DMS 273 (cell line): Measurements from ENCODE around the gene SHC4.
A peak's percentile ranks its signal among the peaks of the same experiment; 100 is the strongest.
"Not testable (repeated sequence)": the region's sequence is repeated elsewhere in the genome, so short reads cannot be mapped to it uniquely, and the experiment has no call there.

ENCODE experiments used
- DNase-seq: peaks from one replicate; lab custom pipeline; 2025; ENCODE audit not compliant: unreplicated experiment; lab: John Stamatoyannopoulos, UW

The SHC4 gene

DNA sequence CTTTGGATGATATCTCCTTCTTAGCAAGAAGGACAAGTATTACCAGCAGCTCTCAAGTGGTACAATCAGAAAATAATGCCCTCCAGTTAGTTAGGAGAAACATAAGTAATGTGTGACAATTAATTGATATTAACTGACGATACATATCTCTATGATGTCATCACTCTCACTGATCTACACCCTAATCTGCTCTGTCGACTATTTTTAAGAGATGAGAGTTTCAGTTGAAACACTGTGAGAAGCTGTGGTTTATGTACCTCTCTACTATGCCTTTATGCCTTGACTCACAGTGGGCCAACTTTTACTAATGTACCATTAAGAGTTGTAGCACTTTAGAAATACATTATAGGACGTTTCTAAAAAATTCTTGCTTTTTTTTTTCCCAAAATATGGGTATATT is 161.5 kb downstream of the SHC4 start:
- DNase-seq: no peak

DNA sequence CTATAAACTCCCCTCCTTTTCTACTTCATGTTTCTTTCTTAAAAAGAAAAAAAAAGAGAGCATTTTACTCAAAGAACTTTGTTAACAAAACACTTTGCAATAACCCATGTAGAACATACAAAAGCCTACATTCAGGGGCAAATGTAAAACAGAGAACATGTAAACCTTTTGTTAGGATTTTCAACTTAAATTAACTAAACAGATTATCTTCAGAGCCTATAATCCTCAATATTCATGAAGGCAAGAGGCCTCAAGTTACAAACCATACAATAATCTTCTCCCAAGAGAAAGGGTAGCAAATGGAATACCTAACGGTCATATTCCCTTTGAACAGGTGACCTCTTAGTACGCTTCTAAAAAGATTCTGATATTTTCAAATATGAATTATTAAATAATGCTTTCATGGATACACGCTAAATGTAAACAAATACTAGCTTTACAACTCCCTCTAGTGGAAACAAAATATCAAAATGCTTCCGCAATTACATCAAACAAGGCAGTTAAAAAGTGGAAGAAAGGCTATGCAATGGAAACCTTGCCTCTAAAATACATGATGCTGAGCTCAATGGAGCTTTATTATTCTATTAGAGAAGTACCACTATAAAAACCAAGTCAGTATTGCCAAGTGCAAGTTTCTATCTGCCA is 162.8 kb downstream of the SHC4 start:
- DNase-seq: peak; percentile 14

DNA sequence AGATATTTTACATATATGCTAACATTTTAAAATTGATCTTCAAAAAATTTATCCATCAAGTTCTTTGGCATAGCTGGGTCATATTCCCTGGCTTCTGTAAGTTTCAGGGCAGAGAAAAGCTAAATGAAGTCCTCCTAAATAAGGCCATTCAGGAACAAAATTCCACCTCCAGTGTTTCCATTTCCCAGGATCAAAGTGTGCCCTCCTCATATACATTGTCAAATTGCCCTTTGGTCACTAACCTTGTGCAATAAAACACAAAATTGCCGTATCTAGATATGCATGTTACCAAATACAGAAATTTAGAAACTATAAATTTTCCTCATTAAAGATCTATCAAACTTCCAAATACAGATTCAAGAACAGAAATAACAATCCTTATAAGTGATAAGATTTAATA is 163.5 kb downstream of the SHC4 start:
- DNase-seq: no peak

DNA sequence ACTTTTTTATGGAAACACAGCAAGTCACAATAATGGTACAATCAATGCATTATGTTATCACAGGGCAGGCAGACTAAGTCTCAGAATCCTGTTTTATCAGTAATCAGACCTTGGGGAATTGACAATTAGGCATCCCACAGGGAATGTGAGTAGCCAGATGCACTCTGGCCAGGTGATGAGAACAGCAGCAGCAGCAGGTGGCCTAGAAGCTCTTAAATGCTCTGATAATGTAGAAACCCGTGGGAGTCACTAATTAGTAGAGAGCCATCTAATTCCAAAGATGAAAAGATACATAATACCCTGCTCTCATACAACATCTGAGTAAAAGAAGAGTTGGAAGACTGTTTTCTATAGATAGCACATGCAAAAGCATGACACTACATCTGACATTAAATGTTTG is 165.4 kb downstream of the SHC4 start:
- peak; percentile 61 for DNase-seq

DNA sequence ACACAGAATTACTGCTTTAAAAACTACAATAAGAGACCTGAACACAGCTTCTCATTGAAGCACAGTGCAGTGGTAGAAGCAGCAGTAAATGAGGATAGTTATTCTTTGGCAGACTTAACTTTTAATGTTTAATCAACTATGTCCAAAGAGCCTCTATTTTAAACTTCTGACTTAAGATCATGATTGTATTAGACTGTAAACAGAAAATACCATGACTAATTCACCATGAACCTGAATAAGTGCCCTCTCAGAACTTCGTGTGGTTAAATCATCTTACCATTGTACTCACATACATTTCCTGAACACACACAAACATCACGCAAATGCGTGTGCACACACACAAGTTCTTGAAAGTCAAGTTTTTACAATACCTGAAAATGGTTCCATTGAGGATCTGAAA is 166.8 kb downstream of the SHC4 start:
- DNase-seq: no peak

DNA sequence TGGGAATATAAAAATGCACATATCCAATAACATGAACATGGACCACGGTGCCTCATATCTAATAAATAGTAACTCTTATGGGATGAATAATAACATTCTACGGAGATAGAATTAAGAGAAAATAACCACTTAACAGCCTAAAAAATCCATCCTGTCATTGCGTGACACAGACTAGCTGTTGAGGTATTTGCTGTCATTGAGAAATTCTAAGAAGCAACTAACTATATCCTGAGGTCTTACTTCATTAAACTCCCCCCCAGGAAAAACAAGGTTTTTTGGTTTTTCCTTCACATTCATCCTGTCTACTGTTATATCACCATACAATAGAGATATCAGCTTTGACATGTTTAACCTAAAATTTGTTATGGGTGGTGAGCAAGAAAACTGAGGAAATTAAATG is 167.2 kb downstream of the SHC4 start:
- no peak for DNase-seq

DNA sequence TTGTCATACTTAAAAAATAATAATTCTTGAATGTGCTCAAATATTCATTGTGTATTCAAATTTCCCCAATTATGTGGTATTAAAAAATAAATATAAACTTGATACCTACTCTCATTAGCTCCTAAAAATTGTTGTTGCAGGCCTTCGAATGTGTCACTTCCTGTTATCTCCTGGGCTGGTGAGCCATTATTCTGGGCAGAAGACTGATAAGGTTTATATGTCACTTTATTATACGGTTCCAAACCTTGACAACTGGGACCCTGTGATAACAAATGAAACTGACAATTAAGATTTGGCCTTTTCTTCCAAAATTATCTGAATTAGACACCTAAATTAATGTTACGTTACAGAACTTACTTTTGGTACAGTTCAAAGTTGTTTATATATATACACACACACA is 167.8 kb downstream of the SHC4 start:
- no peak for DNase-seq

DNA sequence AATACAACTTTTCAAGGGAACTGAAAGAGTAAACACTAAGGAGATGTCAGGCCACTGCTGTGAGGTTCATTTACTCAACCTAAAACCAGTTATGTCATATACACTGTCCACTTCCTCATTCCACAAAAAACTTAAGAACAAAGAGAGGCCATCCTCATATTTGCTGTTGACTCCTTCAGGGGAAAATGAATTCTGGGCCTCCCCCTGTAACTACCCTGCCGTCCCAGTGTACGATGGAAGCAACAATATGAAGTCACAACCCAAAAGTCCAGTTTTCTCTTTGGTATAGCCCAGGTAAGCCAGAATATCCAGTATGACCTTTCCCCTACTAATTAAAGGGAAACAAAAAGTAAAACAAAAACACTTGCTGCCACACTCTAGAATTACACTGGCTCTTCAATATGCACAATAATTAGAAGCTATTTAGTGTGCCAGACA is 169.0 kb downstream of the SHC4 start:
- no peak for DNase-seq

DNA sequence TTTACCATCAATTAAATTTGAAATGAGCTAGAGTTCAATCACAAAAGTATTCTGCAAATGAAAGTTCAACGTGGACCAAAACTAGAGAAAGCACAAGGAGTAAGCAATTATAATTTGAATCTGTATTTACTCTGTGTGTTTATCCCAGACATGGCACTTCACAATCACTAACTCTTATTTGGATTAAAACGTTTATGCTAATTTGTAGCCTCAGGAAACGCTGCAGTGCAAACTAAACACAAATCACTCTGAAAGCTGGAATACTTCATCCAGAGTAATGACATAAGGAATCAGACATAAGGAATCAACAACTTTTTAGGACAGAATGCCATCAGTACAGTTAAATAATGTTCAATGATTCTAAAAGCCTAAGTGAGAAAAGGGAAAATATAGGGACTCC is 171.3 kb downstream of the SHC4 start:
- no peak for DNase-seq

DNA sequence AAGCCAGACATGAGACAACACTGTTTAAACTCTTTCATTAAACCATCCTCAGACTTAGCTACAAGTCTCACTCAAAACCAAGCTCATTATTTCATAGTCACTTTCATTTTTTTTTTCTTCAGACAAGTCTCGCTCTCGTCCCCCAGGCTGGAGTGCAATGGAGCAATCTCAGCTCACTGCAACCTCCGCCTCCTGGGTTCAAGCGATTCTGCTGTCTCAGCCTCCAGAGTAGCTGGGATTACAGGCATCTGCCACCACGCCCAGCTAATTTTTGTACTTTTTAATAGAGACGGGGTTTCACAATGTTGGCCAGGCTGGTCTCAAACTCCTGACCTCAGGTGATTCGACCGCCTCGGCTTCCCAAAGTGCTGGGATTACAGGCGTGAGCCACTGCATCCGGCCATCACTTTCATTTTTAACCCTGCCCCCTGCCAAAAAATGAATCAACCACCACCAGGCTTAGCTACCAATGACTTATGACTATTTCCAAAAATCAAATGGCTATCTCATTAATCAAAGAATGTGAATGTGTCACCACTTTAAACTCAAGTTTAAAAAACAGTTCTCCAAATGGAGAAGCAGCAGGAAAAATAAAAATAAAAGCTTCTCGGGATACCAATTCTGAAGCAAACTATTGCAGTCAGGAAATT is 173.1 kb downstream of the SHC4 start:
- DNase-seq: not testable (repeated sequence)

DNA sequence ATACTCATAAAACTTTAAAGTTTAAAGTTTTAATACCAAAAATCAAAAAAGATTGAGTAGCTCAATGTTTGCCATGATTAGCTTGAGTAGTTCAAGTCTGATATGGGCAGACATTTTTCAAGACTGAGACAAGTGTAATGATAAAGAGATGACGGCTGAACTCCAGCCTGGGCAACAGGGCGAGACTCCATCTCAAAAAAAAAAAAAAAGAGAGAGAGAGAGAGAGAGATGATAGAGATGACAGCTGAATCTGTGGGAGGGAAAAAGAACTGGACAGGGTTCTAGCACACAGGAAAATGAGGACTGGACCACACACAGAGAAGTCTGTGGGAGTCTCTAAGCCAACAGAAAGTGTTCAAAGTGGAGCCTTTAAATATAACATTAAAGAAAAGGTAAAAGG is 178.0 kb downstream of the SHC4 start:
- DNase-seq: no peak

DNA sequence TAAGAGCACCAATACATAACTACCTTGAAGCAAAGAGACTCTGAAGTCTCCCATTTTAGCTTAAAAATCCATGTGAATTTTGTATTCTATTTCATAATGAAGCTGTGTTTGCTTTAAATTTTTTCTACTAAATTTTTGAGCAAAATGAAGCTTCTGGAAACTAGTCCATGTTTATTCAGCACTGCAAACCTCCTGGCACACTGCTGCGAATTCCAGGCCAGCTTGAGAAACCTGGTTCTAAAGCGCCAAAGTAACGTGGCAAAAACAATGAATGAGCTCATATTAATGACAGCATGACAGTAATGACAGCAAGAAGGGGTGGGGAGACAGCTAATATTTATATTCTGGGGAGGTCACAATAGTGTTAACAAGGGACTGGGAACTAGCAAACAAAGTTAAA is 178.5 kb downstream of the SHC4 start:
- DNase-seq: no peak

DNA sequence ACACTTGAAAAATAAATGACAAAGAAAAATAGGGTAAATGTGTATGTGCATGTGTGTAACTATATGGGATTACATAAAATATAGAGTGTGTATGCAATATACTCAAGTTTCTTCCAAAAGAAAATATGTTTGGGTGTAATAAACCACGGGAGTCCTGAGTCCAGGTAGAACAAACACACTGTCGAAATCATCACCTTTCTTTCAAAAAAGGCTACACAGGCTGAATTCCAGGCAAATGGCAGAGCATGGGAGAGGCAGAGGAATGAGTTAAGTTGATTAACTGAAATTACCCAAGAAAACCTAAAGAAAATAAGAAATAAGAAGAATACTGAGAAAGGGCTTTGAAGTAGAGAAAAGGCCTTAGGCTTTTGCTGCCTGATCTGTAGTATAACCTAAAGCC is 179.0 kb downstream of the SHC4 start:
- no peak for DNase-seq

DNA sequence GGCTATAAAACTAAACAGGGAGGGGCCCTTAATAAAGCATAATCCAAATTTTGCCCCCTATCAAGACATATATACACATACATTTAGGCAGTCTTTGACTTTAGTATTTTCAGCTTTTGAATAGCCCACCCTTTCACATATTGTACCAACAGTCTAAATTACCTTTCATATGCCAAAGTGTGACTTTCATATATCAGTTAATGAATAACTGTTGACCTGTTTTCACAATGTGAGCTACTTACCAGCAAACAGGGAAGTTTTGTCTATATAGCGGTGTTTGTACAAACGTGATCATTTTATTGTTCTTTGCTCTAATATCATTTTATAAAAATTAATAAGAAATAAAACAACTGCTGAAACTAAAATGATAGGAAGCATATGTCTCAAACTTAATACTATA is 180.8 kb downstream of the SHC4 start:
- DNase-seq: no peak

DNA sequence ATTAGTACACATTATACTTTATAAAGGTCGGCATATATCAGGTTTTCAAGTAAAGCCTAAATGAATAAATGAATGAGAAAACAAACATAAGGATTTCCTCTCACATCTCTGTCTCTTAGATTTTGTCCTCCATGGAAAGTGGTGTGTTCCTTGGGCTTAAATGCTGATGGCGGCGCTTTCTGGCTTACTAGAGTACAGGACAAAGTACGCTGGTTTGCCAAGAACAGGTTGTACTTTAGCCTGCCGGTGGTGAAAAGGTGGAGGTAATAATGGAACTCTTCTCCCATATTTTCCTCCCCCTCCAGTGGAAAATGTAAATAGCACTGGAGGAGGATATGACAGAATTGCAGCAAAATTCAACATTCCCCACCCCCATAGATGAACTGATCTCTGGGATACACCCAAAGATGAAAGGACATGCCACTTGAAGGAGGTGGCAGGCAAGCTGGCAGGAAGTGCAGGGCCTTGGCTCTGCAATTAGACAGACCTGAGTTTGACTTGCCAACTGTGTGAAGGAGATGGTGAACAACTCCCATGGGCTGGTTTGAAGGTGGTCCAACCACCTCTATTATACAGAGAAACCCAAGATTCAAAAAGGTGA is 182.1 kb downstream of the SHC4 start:
- no peak for DNase-seq

DNA sequence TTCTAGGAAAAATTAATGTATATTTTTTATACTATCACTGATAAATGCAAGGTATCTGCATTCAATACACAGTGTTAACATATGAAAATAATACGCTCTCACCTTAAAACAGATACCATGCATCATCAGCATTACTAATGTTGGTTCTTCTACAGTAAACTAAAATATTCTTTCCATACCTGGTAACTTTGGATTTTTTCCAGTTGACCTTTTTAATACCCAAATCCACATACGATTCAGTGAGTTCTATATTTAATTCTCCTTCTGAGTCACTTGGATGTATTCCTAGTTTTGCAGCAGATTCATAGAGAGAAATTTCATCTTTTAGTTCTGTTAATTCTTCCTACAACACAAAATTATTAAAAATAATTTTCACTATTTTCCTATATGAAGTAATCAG is 182.7 kb downstream of the SHC4 start:
- no peak for DNase-seq

DNA sequence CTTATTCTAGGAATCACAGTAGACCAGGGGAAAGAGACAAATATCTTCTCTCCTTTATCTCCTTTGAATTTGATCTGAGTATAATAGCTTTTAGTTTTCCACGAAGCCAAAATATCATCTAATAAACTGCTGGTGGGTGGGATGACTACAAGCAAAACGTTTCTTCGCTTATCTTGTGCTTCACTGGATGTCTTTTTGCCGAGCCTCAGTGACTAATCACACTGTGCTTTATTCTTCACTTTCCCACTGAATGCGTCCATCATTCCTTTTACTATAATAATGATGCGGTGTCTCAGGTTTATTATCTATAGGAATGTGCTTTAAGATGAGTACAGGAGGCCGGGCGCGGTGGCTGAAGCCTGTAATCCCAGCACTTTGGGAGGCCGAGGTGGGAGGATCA is 185.4 kb downstream of the SHC4 start:
- no peak for DNase-seq

DNA sequence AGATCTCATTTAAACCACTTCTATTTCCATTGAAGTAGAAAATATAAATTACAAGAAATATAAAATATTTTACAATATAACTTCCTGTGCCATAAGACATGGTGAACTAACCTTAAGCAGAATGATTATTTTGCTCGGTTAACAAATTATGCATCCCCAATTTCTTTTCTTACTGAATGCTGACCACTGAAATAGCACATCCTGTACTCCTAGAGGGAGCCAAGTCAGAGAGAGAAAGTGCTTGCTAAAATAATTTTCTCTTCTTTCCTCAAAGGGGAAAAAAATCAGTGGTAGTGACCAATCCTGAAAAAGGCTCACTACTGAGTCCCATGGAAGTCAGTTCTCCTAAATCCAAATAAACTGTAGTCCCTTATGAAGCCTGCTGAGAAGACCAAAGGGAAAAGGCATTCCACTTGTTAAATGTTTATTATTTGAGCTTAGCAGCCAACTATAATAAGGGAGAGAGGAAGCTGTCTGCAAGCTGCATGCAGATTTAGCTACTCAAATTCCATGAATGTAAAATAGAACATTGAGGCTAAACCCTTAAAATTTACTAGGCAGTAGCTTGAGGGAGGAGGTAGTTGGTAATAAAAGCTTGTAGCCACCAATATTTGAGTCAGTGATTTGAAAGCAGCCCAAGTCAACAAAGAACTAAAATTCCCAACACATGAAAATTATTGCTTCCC is 185.9 kb downstream of the SHC4 start:
- DNase-seq: no peak

DNA sequence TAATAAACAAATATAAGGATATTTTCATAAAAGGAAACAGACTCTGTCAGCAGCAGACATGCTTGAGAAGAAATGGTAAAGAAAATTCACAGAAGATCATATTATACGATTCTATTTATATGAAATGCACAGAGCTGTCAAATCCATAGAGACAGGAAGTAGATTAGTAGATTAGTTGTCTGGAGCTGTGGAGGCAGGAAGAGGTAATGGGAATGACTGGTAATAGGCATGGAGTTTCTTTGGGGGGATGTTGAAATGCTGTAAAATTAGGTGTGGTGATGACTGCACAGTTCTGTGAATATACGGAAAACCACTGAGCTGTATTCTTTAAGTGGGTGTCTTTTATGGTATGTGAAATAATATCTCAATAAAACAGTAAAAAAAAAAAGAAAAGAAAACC is 188.2 kb downstream of the SHC4 start:
- DNase-seq: no peak

DNA sequence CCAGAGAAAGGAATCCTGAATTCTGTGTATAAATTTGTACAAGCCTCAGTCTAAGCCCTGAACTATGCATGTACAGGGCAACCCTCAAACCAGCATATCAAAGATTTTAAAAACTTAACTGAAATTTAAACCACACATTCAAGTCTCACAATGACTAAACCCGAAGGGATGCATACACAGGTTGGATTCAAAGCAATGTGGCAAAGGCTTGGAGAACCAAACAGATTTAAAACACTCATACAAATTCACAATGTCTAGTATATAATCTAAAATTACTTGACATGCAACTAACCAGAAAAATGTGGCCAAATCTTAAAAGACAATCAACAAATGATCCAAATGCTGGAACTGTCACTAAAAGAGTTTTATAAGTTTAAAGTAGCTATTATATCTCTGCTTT is 189.2 kb downstream of the SHC4 start:
- no peak for DNase-seq
